Kidney epithelial cell (primary cell): ENCODE data around the gene LGR5. TPM values are rescaled to one million over a fixed set of nuclear protein-coding genes. Genes with fewer than 3 reads are reported as not detected.

Experiments
- DNase-seq: peaks from one replicate; pipeline ENCODE4 v3.0.0-alpha.2; 2010; ENCODE audit warnings: low read depth
- H3K27me3 ChIP-seq: 2 replicates; pipeline ENCODE4 v1.6.0; 2011; ENCODE audit warnings: low read length; ENCODE audit not compliant: control insufficient read depth, insufficient read depth
- H3K36me3 ChIP-seq: 2 replicates; pipeline ENCODE4 v1.5.1; 2011; ENCODE audit warnings: low read length; ENCODE audit not compliant: control insufficient read depth, insufficient read depth
- H3K4me3 ChIP-seq: 2 replicates; pipeline ENCODE4 v1.5.1; 2011; ENCODE audit warnings: low read depth, mild to moderate bottlenecking, control low read depth, low read length
- CTCF ChIP-seq: IDR thresholded peaks from 2 replicates; pipeline ENCODE4 v1.5.1; 2011; ENCODE audit warnings: mild to moderate bottlenecking, moderate library complexity, low read length, control low read depth, inconsistent platforms; ENCODE audit not compliant: insufficient read depth, poor library complexity, severe bottlenecking
- total RNA-seq: library from RNA; depleted of rRNA; stranded (reverse); fragments of >200 nt; gene quantifications from 2 replicates; pipeline ENCODE4 v1.2.3, GENCODE V29; 2015

The LGR5 gene
- total RNA-seq, 1 donor from 2014 or later: not detected

GRCh38 chr12:71601546-71601945, 161.9 kb downstream of the LGR5 start:
- no peaks in the 10 kb centered on the region for H3K36me3 ChIP-seq
- no peaks in the 10 kb centered on the region for H3K27me3 ChIP-seq
- no peak for TF ChIP-seq CTCF
- DNase-seq: no peak
- H3K4me3 ChIP-seq: no peak overlapping the region

- TF ChIP-seq CTCF: no peak
- H3K36me3 ChIP-seq: no peaks in the 10 kb centered on the region
- DNase-seq: no peak
- H3K27me3 ChIP-seq: no peaks in the 10 kb centered on the region
- H3K4me3 ChIP-seq: no peak overlapping the region
These were observed 163.4 kb downstream of the LGR5 start for GRCh38 chr12:71602761-71603577.

GRCh38 chr12:71605039-71605438, 165.4 kb downstream of the LGR5 start:
- Histone ChIP-seq H3K4me3 (no peak overlapping the region), H3K27me3 (no peaks in the 10 kb centered on the region), H3K36me3 (no peaks in the 10 kb centered on the region)
- DNase-seq: no peak
- no peak for TF ChIP-seq CTCF

GRCh38 chr12:71607494-71608330, 168.1 kb downstream of the LGR5 start:
- H3K27me3 ChIP-seq: no peaks in the 10 kb centered on the region
- no peak for DNase-seq
- no peak for TF ChIP-seq CTCF
- H3K36me3 ChIP-seq: no peaks in the 10 kb centered on the region
- H3K4me3 ChIP-seq: no peak overlapping the region

- DNase-seq: no peak
- Histone ChIP-seq H3K4me3 (no peak overlapping the region), H3K27me3 (no peaks in the 10 kb centered on the region), H3K36me3 (no peaks in the 10 kb centered on the region)
- no peak for TF ChIP-seq CTCF
These were observed 170.6 kb downstream of the LGR5 start for GRCh38 chr12:71610031-71610795.
